ENCODE data around the gene PDE10A.

Gene PDE10A

GRCh38 chr6:165605182-165605875 is 57.7 kb downstream of the PDE10A start:
- no peak for TF ChIP-seq CTCF (IDR thresholded peaks at IDR 0.05; ENCODE audit: unreplicated experiment in 3 of 3)
- H3K27ac Mint-ChIP-seq: no peak overlapping the region
- no peaks in the 10 kb centered on the region for H3K36me3 Mint-ChIP-seq (ENCODE audit: low read depth)
- H3K4me1 Mint-ChIP-seq: no peaks in the 10 kb centered on the region
- H3K9me3 Mint-ChIP-seq: no peaks in the 10 kb centered on the region
- H3K4me3 Mint-ChIP-seq: no peak overlapping the region
- no peaks in the 10 kb centered on the region for H3K27me3 Mint-ChIP-seq (ENCODE audit: low read depth)

- Mint-ChIP-seq H3K4me1 (no peaks in the 10 kb centered on the region), H3K36me3 (ENCODE audit: low read depth) (no peaks in the 10 kb centered on the region), H3K9me3 (no peaks in the 10 kb centered on the region), H3K27me3 (ENCODE audit: low read depth) (no peaks in the 10 kb centered on the region), H3K4me3 (no peak overlapping the region), H3K27ac (no peak overlapping the region)
- no peak for TF ChIP-seq CTCF (IDR thresholded peaks at IDR 0.05; ENCODE audit: unreplicated experiment in 3 of 3)
Observed at GRCh38 chr6:165602291-165602690, 60.8 kb downstream of the PDE10A start.

- H3K27ac Mint-ChIP-seq: peak overlapping the region in 1 of 3 experiments; percentile 13
- peaks cover 9% of the 10 kb centered on the region for H3K36me3 Mint-ChIP-seq (ENCODE audit: low read depth)
- TF ChIP-seq CTCF (IDR thresholded peaks at IDR 0.05; ENCODE audit: unreplicated experiment in 3 of 3): no peak
- H3K9me3 Mint-ChIP-seq: peaks cover 7% of the 10 kb centered on the region
- peaks cover 5% of the 10 kb centered on the region for H3K4me1 Mint-ChIP-seq
- no peaks in the 10 kb centered on the region for H3K27me3 Mint-ChIP-seq (ENCODE audit: low read depth)
- no peak overlapping the region for H3K4me3 Mint-ChIP-seq
Observed at GRCh38 chr6:165600606-165601005, 62.4 kb downstream of the PDE10A start.

GRCh38 chr6:165599596-165600487 is 63.2 kb downstream of the PDE10A start:
- H3K36me3 Mint-ChIP-seq (ENCODE audit: low read depth): peaks cover 9% of the 10 kb centered on the region
- peaks cover 8% of the 10 kb centered on the region for H3K9me3 Mint-ChIP-seq
- peak overlapping the region in 1 of 3 experiments; percentile 32 for H3K27ac Mint-ChIP-seq
- TF ChIP-seq CTCF (IDR thresholded peaks at IDR 0.05; ENCODE audit: unreplicated experiment in 3 of 3): no peak
- no peak overlapping the region for H3K4me3 Mint-ChIP-seq
- H3K27me3 Mint-ChIP-seq (ENCODE audit: low read depth): no peaks in the 10 kb centered on the region
- peaks cover 5% of the 10 kb centered on the region for H3K4me1 Mint-ChIP-seq

GRCh38 chr6:165599121-165599520 is 63.9 kb downstream of the PDE10A start:
- peak overlapping the region in 1 of 3 experiments; percentile 36 for H3K27ac Mint-ChIP-seq
- no peak for TF ChIP-seq CTCF (IDR thresholded peaks at IDR 0.05; ENCODE audit: unreplicated experiment in 3 of 3)
- H3K9me3 Mint-ChIP-seq: peaks cover 12% of the 10 kb centered on the region
- peaks cover 5% of the 10 kb centered on the region for H3K4me1 Mint-ChIP-seq
- no peak overlapping the region for H3K4me3 Mint-ChIP-seq
- H3K36me3 Mint-ChIP-seq (ENCODE audit: low read depth): peaks cover 11% of the 10 kb centered on the region
- no peaks in the 10 kb centered on the region for H3K27me3 Mint-ChIP-seq (ENCODE audit: low read depth)
